Activated CD4-positive, alpha-beta T cell treated with anti-CD3 and anti-CD28 coated beads, Interleukin-2, amount 10 ng/mL, durations not matched to agents 7 days and 5 days (primary cell): ENCODE data around the gene RAB28. TPM values are rescaled to one million over a fixed set of nuclear protein-coding genes. Genes with fewer than 3 reads are reported as not detected.
A peak's percentile ranks its signal among the peaks of the same experiment; 100 is the strongest.

ENCODE experiments used
- CTCF ChIA-PET: fragments of 350-600 bp; sonication (Branson Sonifier 250); formaldehyde crosslinking; loops from one replicate; lab custom pipeline; 2021; ENCODE audit warnings: antibody characterized with exemption; lab: Charles Lee
- POLR2A ChIA-PET: fragments of 350-600 bp; sonication (Branson Sonifier 250); formaldehyde crosslinking; loops from one replicate; lab custom pipeline; 2021; ENCODE audit warnings: antibody characterized with exemption; lab: Charles Lee
- DNase-seq: peaks from one replicate; pipeline ENCODE4 v3.0.0-alpha.2; 2020
- H3K27ac Mint-ChIP-seq: one replicate; pipeline ENCODE4 v1.8.0; 2021; ENCODE audit warnings: mild to moderate bottlenecking, moderate library complexity, mixed read lengths
- H3K27me3 Mint-ChIP-seq: one replicate; pipeline ENCODE4 v1.8.0; 2021; ENCODE audit warnings: mixed read lengths
- H3K36me3 Mint-ChIP-seq: one replicate; pipeline ENCODE4 v1.8.0; 2021; ENCODE audit warnings: low read depth, mixed read lengths
- H3K4me1 Mint-ChIP-seq: one replicate; pipeline ENCODE4 v1.8.0; 2021; ENCODE audit warnings: mixed read lengths
- H3K4me3 Mint-ChIP-seq: one replicate; pipeline ENCODE4 v1.8.0; 2021; ENCODE audit warnings: mild to moderate bottlenecking, moderate library complexity, mixed read lengths
- H3K9me3 Mint-ChIP-seq: one replicate; pipeline ENCODE4 v1.8.0; 2021; ENCODE audit warnings: mixed read lengths
- total RNA-seq, 2 experiments: library from RNA; stranded (reverse); gene quantifications; one replicate each; pipeline ENCODE4 v1.2.3, GENCODE V29; 2021

The RAB28 gene
- total RNA-seq, 2 experiments from 2014 or later = 14.6 to 17.3 TPM

DNA sequence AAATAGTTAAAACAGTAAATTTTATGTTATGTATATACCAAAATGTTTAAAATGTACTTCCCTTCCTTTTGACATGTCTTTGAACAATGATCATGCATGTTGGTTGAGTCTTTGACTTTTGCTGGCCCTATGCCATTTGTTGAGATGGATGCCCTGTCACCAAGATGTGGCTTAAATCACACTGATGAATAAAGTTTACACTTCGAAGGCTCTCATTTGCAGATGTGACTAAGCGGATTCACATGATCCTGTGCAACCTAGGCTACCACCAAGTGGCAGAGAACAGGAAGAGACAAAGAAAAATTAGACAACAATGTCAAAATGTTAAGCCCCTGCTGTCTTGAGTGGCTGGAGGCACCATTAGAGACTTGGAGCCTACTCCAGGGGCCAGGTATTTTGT lies 139.9 kb downstream of the RAB28 start:
- no peaks in the 10 kb centered on the region for H3K36me3 Mint-ChIP-seq

DNA sequence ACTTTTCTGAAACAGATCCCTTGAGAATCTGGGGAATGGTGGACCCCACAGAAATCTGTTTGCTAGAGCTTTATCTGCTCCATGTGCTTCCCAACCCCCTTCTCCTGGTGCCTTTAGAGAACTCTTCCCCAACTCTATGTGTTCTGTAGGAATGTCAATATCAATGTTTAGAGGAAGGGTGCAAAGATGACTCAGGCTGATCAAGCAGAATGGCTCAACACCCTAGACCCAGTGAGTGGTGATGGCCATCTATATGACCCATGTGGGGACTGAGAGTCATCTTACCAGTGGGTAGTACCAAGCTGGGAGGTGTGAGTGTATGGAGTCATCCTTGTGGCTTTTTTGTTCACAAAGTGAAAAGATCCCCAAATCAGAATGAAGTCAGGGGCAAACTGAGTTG lies 143.5 kb downstream of the RAB28 start:
- CTCF ChIA-PET = no interaction called here
- Mint-ChIP-seq H3K4me1 (no peaks in the 10 kb centered on the region), H3K27ac (no peak overlapping the region), H3K27me3 (no peaks in the 10 kb centered on the region), H3K9me3 (peaks cover 3% of the 10 kb centered on the region), H3K36me3 (no peaks in the 10 kb centered on the region), H3K4me3 (no peak overlapping the region)
- DNase-seq = no peak
- POLR2A ChIA-PET = no interaction called here

More for the DNA sequence above, 139.9 kb downstream of the RAB28 start:
- ChIA-PET POLR2A (no interaction called here), CTCF (no interaction called here)
- Mint-ChIP-seq H3K27me3 (no peaks in the 10 kb centered on the region), H3K4me3 (no peak overlapping the region), H3K27ac (no peak overlapping the region), H3K9me3 (peaks cover 6% of the 10 kb centered on the region), H3K4me1 (no peaks in the 10 kb centered on the region)
- no peak for DNase-seq

DNA sequence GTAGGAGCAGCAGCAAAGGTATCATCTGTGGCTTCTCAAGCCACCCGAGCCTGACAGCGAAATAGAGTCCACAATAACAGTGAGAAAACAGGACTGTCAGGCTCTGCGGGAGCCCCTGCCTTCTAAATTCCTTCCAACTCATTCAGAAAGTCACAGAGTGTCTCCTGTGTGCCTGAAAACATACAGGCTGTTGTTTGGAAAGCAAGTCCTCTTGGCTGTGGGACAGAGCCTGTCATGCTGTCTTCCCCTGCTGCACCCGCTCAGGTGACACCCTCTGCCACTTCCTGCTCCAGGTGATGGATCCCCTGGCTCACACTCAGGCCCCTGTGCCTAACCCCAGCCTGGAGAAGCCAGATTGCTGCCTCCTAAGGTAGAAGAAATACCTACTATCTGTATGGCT lies 152.3 kb downstream of the RAB28 start:
- Mint-ChIP-seq H3K9me3 (peaks cover 9% of the 10 kb centered on the region), H3K4me3 (no peak overlapping the region), H3K4me1 (no peaks in the 10 kb centered on the region), H3K36me3 (no peaks in the 10 kb centered on the region), H3K27ac (no peak overlapping the region), H3K27me3 (no peaks in the 10 kb centered on the region)
- ChIA-PET POLR2A (no interaction called here), CTCF (no interaction called here)
- DNase-seq = no peak

DNA sequence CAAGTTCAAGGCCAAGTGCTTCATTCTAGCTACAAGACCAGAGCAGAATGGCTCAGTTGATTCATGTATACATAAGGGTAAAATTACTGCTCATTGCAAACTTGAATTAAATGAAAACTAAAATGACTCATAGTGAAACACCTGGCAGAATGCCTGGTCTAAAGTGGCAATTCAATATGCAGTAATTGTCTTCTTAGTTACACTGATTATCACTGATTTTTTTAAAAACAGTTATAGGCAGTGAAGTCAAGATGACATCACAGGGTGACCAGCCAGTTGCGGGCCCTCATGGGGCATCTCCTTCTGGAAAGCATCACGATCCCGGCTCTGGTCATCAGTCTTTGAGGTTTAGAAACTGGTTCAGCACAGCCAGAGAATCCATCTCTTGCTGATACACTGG lies 154.2 kb downstream of the RAB28 start:
- no peaks in the 10 kb centered on the region for H3K27me3 Mint-ChIP-seq
- H3K36me3 Mint-ChIP-seq = peaks cover 1% of the 10 kb centered on the region
- POLR2A ChIA-PET = no interaction called here

DNA sequence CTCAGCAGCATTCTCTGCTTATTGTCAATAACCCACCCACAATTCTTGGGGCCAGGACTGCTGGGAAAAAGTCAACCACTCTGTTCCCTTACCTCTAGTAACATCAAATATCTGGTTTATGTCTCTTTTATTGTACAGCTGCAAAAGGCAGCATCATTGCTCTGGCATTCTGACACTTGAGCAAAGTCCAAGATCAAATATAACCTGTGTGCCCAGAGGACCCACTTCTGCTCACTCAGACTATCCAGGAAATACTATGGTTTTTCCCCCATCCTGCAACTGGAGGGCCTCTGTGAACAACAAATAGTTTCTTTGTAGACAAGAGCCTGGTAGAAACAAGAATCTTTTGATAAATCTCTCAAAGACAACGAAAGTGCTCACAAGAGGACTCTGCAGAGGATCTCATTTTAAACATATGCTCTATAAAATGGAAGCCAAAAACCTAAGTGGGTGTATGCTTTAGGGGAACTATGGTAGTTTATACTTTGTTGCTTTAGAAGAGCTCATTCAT lies 154.7 kb downstream of the RAB28 start:
- Mint-ChIP-seq H3K27ac (no peak overlapping the region), H3K4me3 (no peak overlapping the region), H3K4me1 (no peaks in the 10 kb centered on the region), H3K9me3 (peaks cover 9% of the 10 kb centered on the region), H3K27me3 (no peaks in the 10 kb centered on the region), H3K36me3 (peaks cover 1% of the 10 kb centered on the region)
- CTCF ChIA-PET = no interaction called here
- POLR2A ChIA-PET = no interaction called here
- no peak for DNase-seq

More for the DNA sequence above, 154.2 kb downstream of the RAB28 start:
- CTCF ChIA-PET = no interaction called here
- H3K9me3 Mint-ChIP-seq = peaks cover 9% of the 10 kb centered on the region
- no peak for DNase-seq
- H3K4me1 Mint-ChIP-seq = no peaks in the 10 kb centered on the region
- no peak overlapping the region for H3K27ac Mint-ChIP-seq
- H3K4me3 Mint-ChIP-seq = no peak overlapping the region

DNA sequence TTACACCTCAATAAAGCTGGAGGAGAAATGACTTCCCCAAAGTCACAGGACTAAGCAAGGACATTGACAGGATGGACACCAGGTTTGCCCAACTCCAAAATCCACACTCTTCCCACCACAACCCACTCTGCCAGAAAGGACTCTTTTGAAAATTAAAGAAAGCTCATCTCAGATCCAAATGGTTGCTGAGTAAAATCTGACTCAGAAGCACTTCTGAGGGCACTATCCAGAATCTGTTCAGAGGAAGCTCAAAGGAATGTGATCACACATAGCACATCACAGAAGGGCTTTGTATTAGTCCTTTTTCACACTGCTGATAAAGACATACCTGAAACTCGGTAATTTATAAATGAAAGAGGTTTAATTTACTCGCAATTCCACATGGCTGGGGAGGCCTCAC lies 155.5 kb downstream of the RAB28 start:
- Mint-ChIP-seq H3K36me3 (peaks cover 1% of the 10 kb centered on the region), H3K27me3 (no peaks in the 10 kb centered on the region), H3K27ac (peak overlapping the region; percentile 6), H3K4me3 (no peak overlapping the region), H3K4me1 (peaks cover 5% of the 10 kb centered on the region), H3K9me3 (peaks cover 9% of the 10 kb centered on the region)
- ChIA-PET CTCF (no interaction called here), POLR2A (no interaction called here)
- no peak for DNase-seq

DNA sequence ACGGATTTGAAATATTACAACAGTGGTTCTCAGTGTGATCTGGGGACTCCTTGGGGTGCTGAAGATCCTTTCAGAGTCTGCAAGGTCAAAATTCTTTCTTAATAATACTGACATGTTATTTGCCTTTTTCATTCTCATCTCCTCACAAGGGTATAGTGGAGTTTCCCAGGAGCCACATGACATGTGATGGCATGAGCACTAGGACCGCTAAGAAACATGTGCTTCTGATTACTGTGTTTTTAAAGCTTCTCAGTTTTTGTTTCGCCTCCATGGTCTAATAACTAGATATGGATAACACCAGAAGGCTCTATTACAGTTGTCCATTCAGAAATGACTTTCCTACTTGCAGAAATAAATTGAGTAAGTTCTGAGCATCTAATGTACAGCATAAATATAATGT lies 156.1 kb downstream of the RAB28 start:
- POLR2A ChIA-PET = no interaction called here
- H3K4me3 Mint-ChIP-seq = no peak overlapping the region
- peaks cover 9% of the 10 kb centered on the region for H3K9me3 Mint-ChIP-seq
- H3K36me3 Mint-ChIP-seq = peaks cover 1% of the 10 kb centered on the region
- H3K27me3 Mint-ChIP-seq = no peaks in the 10 kb centered on the region
- H3K27ac Mint-ChIP-seq = no peak overlapping the region
- CTCF ChIA-PET = no interaction called here
- DNase-seq = no peak
- peaks cover 5% of the 10 kb centered on the region for H3K4me1 Mint-ChIP-seq

DNA sequence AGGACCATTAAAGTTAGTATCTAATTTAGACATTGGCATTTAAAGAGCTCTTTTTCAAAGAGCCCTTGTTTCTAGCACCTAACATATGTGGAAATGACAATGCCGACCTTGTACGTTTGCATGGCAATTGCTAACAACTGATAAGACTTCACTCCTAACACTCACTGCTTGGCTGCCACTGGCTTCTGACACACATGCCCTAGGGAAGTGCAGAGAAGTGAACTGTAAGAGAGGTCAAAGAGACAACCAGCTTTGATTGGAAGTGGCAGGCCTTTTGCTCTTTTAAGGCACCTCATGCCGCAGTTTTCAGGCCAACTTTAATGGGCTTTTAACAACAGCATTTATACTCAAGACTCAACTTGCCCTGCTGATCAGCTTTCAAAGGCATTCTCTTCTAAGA lies 158.4 kb downstream of the RAB28 start:
- Mint-ChIP-seq H3K9me3 (peaks cover 13% of the 10 kb centered on the region), H3K4me3 (no peak overlapping the region), H3K4me1 (peaks cover 5% of the 10 kb centered on the region), H3K36me3 (peaks cover 1% of the 10 kb centered on the region), H3K27ac (no peak overlapping the region), H3K27me3 (no peaks in the 10 kb centered on the region)
- POLR2A ChIA-PET = no interaction called here
- DNase-seq = no peak
- CTCF ChIA-PET = no interaction called here

DNA sequence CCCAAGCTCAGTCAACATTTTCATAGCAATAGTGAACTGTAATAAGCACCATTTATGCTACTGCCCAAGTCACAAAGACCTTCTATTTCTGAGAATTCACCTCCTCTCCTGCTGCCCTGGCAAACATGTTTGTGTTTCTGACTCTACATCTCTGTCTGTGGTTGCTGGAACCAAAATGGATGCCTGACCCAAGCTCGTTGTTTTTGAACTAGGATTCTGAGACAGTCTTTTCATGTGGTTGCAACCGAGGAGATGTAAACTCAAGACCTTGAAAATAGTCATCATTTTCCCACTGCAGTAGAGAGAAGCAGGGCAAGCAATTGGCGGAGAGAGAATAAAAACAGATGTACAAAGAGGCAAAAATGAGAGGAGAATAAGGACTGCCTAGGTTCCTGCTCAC lies 160.2 kb downstream of the RAB28 start:
- no peak for DNase-seq
- Mint-ChIP-seq H3K9me3 (peaks cover 10% of the 10 kb centered on the region), H3K27ac (no peak overlapping the region), H3K4me1 (peaks cover 5% of the 10 kb centered on the region), H3K36me3 (peaks cover 1% of the 10 kb centered on the region), H3K4me3 (no peak overlapping the region), H3K27me3 (no peaks in the 10 kb centered on the region)
- ChIA-PET POLR2A (no interaction called here), CTCF (no interaction called here)

DNA sequence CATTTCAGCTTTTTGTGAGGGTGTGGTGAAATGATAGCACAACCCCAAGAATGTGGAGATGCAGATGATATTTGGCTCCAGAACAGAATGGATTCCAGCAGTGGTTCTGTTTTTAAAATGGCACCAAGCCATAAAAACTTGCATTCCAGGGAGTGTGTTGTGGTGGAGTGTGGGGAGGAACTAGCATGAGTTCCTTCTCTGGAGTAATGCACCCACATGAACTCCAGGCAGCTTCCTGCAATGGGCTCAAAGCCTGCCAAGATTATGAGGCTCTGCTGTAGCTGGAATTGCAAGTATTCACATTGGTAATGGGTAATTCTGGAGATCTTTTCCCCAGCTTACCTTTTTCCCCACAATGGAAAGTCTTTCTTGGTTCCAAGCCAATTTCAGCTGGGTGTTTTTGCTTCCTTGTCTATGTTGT lies 161.4 kb downstream of the RAB28 start:
- ChIA-PET POLR2A (no interaction called here), CTCF (no interaction called here)
- Mint-ChIP-seq H3K27ac (no peak overlapping the region), H3K4me1 (peaks cover 5% of the 10 kb centered on the region), H3K4me3 (no peak overlapping the region), H3K9me3 (peaks cover 6% of the 10 kb centered on the region), H3K27me3 (no peaks in the 10 kb centered on the region), H3K36me3 (peaks cover 1% of the 10 kb centered on the region)
- no peak for DNase-seq

Other genes with a start within 250 kb of the RAB28 start
- gene NKX3-2, start 60.2 kb upstream of the RAB28 start, total RNA-seq = not detected
- 10 to 100 TPM; 37.7 to 43.1 TPM for gene BOD1L1, start 143.4 kb upstream of the RAB28 start, total RNA-seq